Gastroesophageal sphincter (tissue), 3 donors: Measurements from ENCODE around the gene SPART.

Experiments used
- CTCF ChIP-seq, 4 experiments: fragments of 200-600 bp in 2 of 4; fragments of 450-650 bp in 2 of 4; sonication (generic) in 1 of 4; IDR thresholded peaks; one replicate each; pipeline ENCODE4 v1.5.1; 2017 to 2019; ENCODE audit warnings: antibody characterized with exemption in 4 of 4, mild to moderate bottlenecking in 2 of 4, moderate library complexity in 2 of 4
- POLR2A ChIP-seq, 2 donors: fragments of 450-650 bp; IDR thresholded peaks; one replicate each; pipeline ENCODE4 v1.6.1; 2017; ENCODE audit warnings: antibody characterized with exemption in 2 of 2, mild to moderate bottlenecking in 2 of 2, moderate library complexity in 1 of 2
- POLR2AphosphoS5 ChIP-seq: sonication (generic); formaldehyde crosslinking; IDR thresholded peaks from one replicate; pipeline ENCODE4 v1.6.1; 2017; ENCODE audit warnings: antibody characterized with exemption

- TF ChIP-seq POLR2A (IDR thresholded peaks at IDR 0.05) = no peak
- no peak for TF ChIP-seq CTCF (IDR thresholded peaks at IDR 0.05)
- TF ChIP-seq POLR2AphosphoS5 = no peak
These were observed 27.9 kb upstream of the SPART start for GRCh38 chr13:36374063-36374462.
